H9 (cell line): ENCODE results near the gene BMERB1. TPM values are rescaled to one million over a fixed set of nuclear protein-coding genes. Genes with fewer than 3 reads are reported as not detected.

Experiments
- DNase-seq: peaks from one replicate; pipeline ENCODE4 v3.0.0-alpha.2; 2017
- H2AFZ ChIP-seq: one replicate; pipeline ENCODE4 v1.6.1; 2013; ENCODE audit warnings: mild to moderate bottlenecking, low read length, control low read depth, moderate library complexity
- H2AK5ac ChIP-seq: 2 replicates; pipeline ENCODE4 v1.6.1; 2013; ENCODE audit warnings: low read length, control low read depth, mixed read lengths; ENCODE audit not compliant: insufficient read length
- H2BK120ac ChIP-seq: one replicate; pipeline ENCODE4 v1.6.1; 2013; ENCODE audit warnings: low read depth, mild to moderate bottlenecking, low read length, control low read depth, inconsistent platforms; ENCODE audit not compliant: poor library complexity, severe bottlenecking
- H2BK12ac ChIP-seq: 2 replicates; pipeline ENCODE4 v1.6.1; 2013; ENCODE audit warnings: low read length, control low read depth, mixed read lengths, low read depth; ENCODE audit not compliant: insufficient read length
- H2BK15ac ChIP-seq: 2 replicates; pipeline ENCODE4 v1.6.1; 2013; ENCODE audit warnings: low read depth, low read length, control low read depth
- H2BK20ac ChIP-seq: one replicate; pipeline ENCODE4 v1.6.1; 2013; ENCODE audit warnings: low read depth, mild to moderate bottlenecking, low read length, control low read depth, inconsistent platforms; ENCODE audit not compliant: poor library complexity, severe bottlenecking
- H2BK5ac ChIP-seq: 2 replicates; pipeline ENCODE4 v1.6.1; 2013; ENCODE audit warnings: low read length, control low read depth, mixed read lengths; ENCODE audit not compliant: insufficient read length
- H3K14ac ChIP-seq: 2 replicates; pipeline ENCODE4 v1.6.1; 2013; ENCODE audit warnings: low read length, control low read depth; ENCODE audit not compliant: insufficient read depth
- H3K18ac ChIP-seq: 2 replicates; pipeline ENCODE4 v1.6.1; 2013; ENCODE audit warnings: low read depth, mild to moderate bottlenecking, mixed read lengths, low read length, control low read depth; ENCODE audit not compliant: insufficient read length
- H3K23ac ChIP-seq: 2 replicates; pipeline ENCODE4 v1.6.1; 2013; ENCODE audit warnings: low read length, control low read depth, mixed read lengths, low read depth; ENCODE audit not compliant: insufficient read length
- H3K23me2 ChIP-seq: 2 replicates; pipeline ENCODE4 v1.6.1; 2013; ENCODE audit warnings: low read depth, mild to moderate bottlenecking, mixed read lengths, low read length, control low read depth; ENCODE audit not compliant: insufficient read length, poor library complexity, severe bottlenecking
- H3K27ac ChIP-seq: 2 replicates; pipeline ENCODE4 v1.5.1; 2013; ENCODE audit warnings: low read length, control low read depth, mixed read lengths, low read depth; ENCODE audit not compliant: insufficient read length
- H3K27me3 ChIP-seq: 2 replicates; pipeline ENCODE4 v1.6.1; 2013; ENCODE audit warnings: low read length, control low read depth, inconsistent platforms; ENCODE audit not compliant: insufficient read depth
- H3K4ac ChIP-seq: 2 replicates; pipeline ENCODE4 v1.6.1; 2013; ENCODE audit warnings: low read depth, mild to moderate bottlenecking, control low read depth, inconsistent platforms, low read length, moderate library complexity
- H3K4me1 ChIP-seq: 2 replicates; pipeline ENCODE4 v1.6.1; 2013; ENCODE audit warnings: low read length, control low read depth, inconsistent platforms; ENCODE audit not compliant: insufficient read depth
- H3K4me2 ChIP-seq: 2 replicates; pipeline ENCODE4 v1.6.1; 2013; ENCODE audit warnings: low read length, control low read depth, mixed read lengths; ENCODE audit not compliant: insufficient read length, insufficient read depth
- H3K56ac ChIP-seq: 2 replicates; pipeline ENCODE4 v1.6.1; 2013; ENCODE audit warnings: low read depth, mild to moderate bottlenecking, mixed read lengths, low read length, control low read depth; ENCODE audit not compliant: insufficient read length
- H3K79me1 ChIP-seq: 2 replicates; pipeline ENCODE4 v1.6.1; 2013; ENCODE audit warnings: low read depth, mild to moderate bottlenecking, moderate library complexity, low read length, control low read depth, inconsistent platforms; ENCODE audit not compliant: insufficient read depth, poor library complexity, severe bottlenecking
- H3K79me2 ChIP-seq: 2 replicates; pipeline ENCODE4 v1.6.1; 2013; ENCODE audit warnings: low read length, control low read depth, inconsistent platforms; ENCODE audit not compliant: insufficient read depth
- H3K9ac ChIP-seq: 2 replicates; pipeline ENCODE4 v1.6.1; 2013; ENCODE audit warnings: low read length, control low read depth, mixed read lengths; ENCODE audit not compliant: insufficient read length; ENCODE audit errors: extremely low read depth
- H3K9me3 ChIP-seq: one replicate; pipeline ENCODE4 v1.6.1; 2013; ENCODE audit warnings: low read depth, low read length, inconsistent platforms; ENCODE audit not compliant: control insufficient read depth
- H3T11ph ChIP-seq: one replicate; pipeline ENCODE4 v1.6.1; 2013; ENCODE audit warnings: mild to moderate bottlenecking, low read length, control low read depth, inconsistent platforms
- H4K20me1 ChIP-seq: one replicate; pipeline ENCODE4 v1.6.1; 2013; ENCODE audit not compliant: control insufficient read depth, insufficient read length, insufficient read depth
- H4K5ac ChIP-seq: 2 replicates; pipeline ENCODE4 v1.6.1; 2013; ENCODE audit warnings: low read depth, mild to moderate bottlenecking, mixed read lengths, low read length, control low read depth; ENCODE audit not compliant: insufficient read length
- H4K8ac ChIP-seq: replicated peaks from 2 replicates; pipeline ENCODE4 v1.6.1; 2013; ENCODE audit warnings: low read length, control low read depth, mixed read lengths, low read depth; ENCODE audit not compliant: insufficient read length
- H4K91ac ChIP-seq: 2 replicates; pipeline ENCODE4 v1.6.1; 2013; ENCODE audit warnings: low read depth, mild to moderate bottlenecking, moderate library complexity, mixed read lengths, low read length, control low read depth; ENCODE audit not compliant: insufficient read length
- H3K27ac Mint-ChIP-seq, 3 experiments: 2 replicates in 2 of 3; 3 replicates in 1 of 3; pipeline ENCODE4 v1.8.0; 2020 to 2021; ENCODE audit warnings: mixed read lengths in 3 of 3, mild to moderate bottlenecking in 1 of 3, moderate library complexity in 1 of 3
- H3K27me3 Mint-ChIP-seq: 2 replicates; pipeline ENCODE4 v1.8.0; 2021; ENCODE audit warnings: low read depth, mild to moderate bottlenecking, moderate library complexity, mixed read lengths
- H3K36me3 Mint-ChIP-seq, 3 experiments: 2 replicates in 2 of 3; 3 replicates in 1 of 3; pipeline ENCODE4 v1.8.0; 2020 to 2021; ENCODE audit warnings: low read depth in 3 of 3, mixed read lengths in 3 of 3; ENCODE audit not compliant: insufficient read depth in 1 of 3
- H3K4me1 Mint-ChIP-seq, 2 experiments: 2 replicates each; pipeline ENCODE4 v1.8.0; 2020; ENCODE audit warnings: mixed read lengths in 2 of 2
- H3K4me3 Mint-ChIP-seq, 2 experiments: 2 replicates in 1 of 2; 3 replicates in 1 of 2; pipeline ENCODE4 v1.8.0; 2020 to 2021; ENCODE audit warnings: mild to moderate bottlenecking in 2 of 2, mixed read lengths in 2 of 2, moderate library complexity in 1 of 2
- H3K9me3 Mint-ChIP-seq, 2 experiments: 2 replicates in 1 of 2; 3 replicates in 1 of 2; pipeline ENCODE4 v1.8.0; 2020; ENCODE audit warnings: mild to moderate bottlenecking in 2 of 2, mixed read lengths in 2 of 2, moderate library complexity in 1 of 2
- CTCF ChIP-seq: fragments of 200-600 bp; sonication (generic); conservative IDR thresholded peaks from 3 replicates; pipeline ENCODE4 v1.8.0; 2021; ENCODE audit warnings: antibody characterized with exemption, mild to moderate bottlenecking
- WGBS: extraction: QIAGEN DNeasy Blood & Tissue Kit; methylation state at CpG from one replicate; pipeline ENCODE4 v1.1.7; 2013; ENCODE audit warnings: missing lambda C conversion rate, low lambda C conversion rate, mixed read lengths; ENCODE audit not compliant: insufficient read length; ENCODE audit errors: extremely low coverage; 5-methylcytosine and 5-hydroxymethylcytosine counted together
- total RNA-seq: library from RNA; stranded (reverse); gene quantifications from 2 replicates; pipeline ENCODE4 v1.2.1, GENCODE V29; 2021

The BMERB1 gene
- total RNA-seq, 1 experiment from 2014 or later = 19.5 TPM

- Mint-ChIP-seq H3K4me3 (no peak overlapping the region), H3K27ac (no peak overlapping the region; a peak in 1 of 7 replicates), H3K9me3 (peaks cover 0 to 3% of the 10 kb centered on the region in 2 experiments; a peak in 2 of 5 replicates), H3K27me3 (no peaks in the 10 kb centered on the region), H3K36me3 (peaks cover 0 to 5% (median 3%) of the 10 kb centered on the region in 3 experiments; a peak in 3 of 7 replicates), H3K4me1 (peaks cover 16 to 20% of the 10 kb centered on the region in 2 experiments)
- Histone ChIP-seq H3K4me1 (no peaks in the 10 kb centered on the region), H3K56ac (no peak overlapping the region), H3K23ac (no peak overlapping the region), H3K14ac (no peak overlapping the region), H3K4me2 (no peak overlapping the region), H3K9me3 (no peaks in the 10 kb centered on the region), H2AFZ (no peak overlapping the region), H2BK5ac (no peak overlapping the region), H2BK20ac (no peak overlapping the region), H4K20me1 (no peaks in the 10 kb centered on the region), H3K27ac (no peak overlapping the region), H3K18ac (no peak overlapping the region), H4K8ac (no peak overlapping the region), H2BK12ac (no peak overlapping the region), H2BK15ac (no peak overlapping the region), H3K79me2 (no peaks in the 10 kb centered on the region), H3K9ac (no peak overlapping the region), H2AK5ac (no peak overlapping the region), H3K79me1 (no peaks in the 10 kb centered on the region), H3K27me3 (no peaks in the 10 kb centered on the region), H3K23me2 (no peaks in the 10 kb centered on the region), H4K5ac (no peak overlapping the region), H3T11ph (no peak overlapping the region), H3K4ac (no peak overlapping the region), H4K91ac (no peak overlapping the region), H2BK120ac (no peak overlapping the region)
- no CpG with 5 or more reads among the region's 4 CpGs for WGBS
- no peak for TF ChIP-seq CTCF
- no peak for DNase-seq
Measured at GRCh38 chr16:15494236-15494635, 59.8 kb downstream of the BMERB1 start.
